Measurements from ENCODE around the gene CYP2E1. TPM values are rescaled to one million over a fixed set of nuclear protein-coding genes. Genes with fewer than 3 reads are reported as not detected.
"Not testable (repeated sequence)": the region's sequence is repeated elsewhere in the genome, so short reads cannot be mapped to it uniquely, and the experiment has no call there.

Gene CYP2E1
- under 1 TPM; 0.43 to 0.76 TPM for total RNA-seq

- Mint-ChIP-seq H3K36me3 (ENCODE audit: low read depth) (no peaks in the 10 kb centered on the region), H3K27me3 (peaks cover 72% of the 10 kb centered on the region), H3K4me1 (peaks cover 24% of the 10 kb centered on the region), H3K4me3 (no peak within 1 kb of the TSS), H3K27ac (no peak within 1 kb of the TSS), H3K9me3 (peaks cover 8% of the 10 kb centered on the region)
- no peak for DNase-seq
- ChIA-PET POLR2A (no interaction called here), CTCF (no interaction called here)
Measured at GRCh38 chr10:133526957-133527588, at the start of gene CYP2E1. Gene CYP2E1, plus strand, starts transcription at chr10:133527363. Its CDS starts 33 bp downstream, at chr10:133527396.

- ChIA-PET CTCF (no interaction called here), POLR2A (no interaction called here)
- no peak overlapping the region for H3K27ac Mint-ChIP-seq
- H3K27me3 Mint-ChIP-seq: peaks cover 40% of the 10 kb centered on the region
- peaks cover 18% of the 10 kb centered on the region for H3K9me3 Mint-ChIP-seq
- H3K4me1 Mint-ChIP-seq: peaks cover 6% of the 10 kb centered on the region
- peaks cover 17% of the 10 kb centered on the region for H3K36me3 Mint-ChIP-seq (ENCODE audit: low read depth)
- DNase-seq: no peak
- no peak overlapping the region for H3K4me3 Mint-ChIP-seq
Measured at GRCh38 chr10:133481086-133481643, 46.0 kb upstream of the CYP2E1 start.

- ChIA-PET CTCF (no interaction called here), POLR2A (no interaction called here)
- Mint-ChIP-seq H3K27me3 (peaks cover 40% of the 10 kb centered on the region), H3K4me3 (no peak overlapping the region), H3K9me3 (peaks cover 21% of the 10 kb centered on the region), H3K27ac (no peak overlapping the region), H3K36me3 (ENCODE audit: low read depth) (peaks cover 20% of the 10 kb centered on the region), H3K4me1 (peaks cover 1% of the 10 kb centered on the region)
- no peak for DNase-seq
Measured at GRCh38 chr10:133481657-133482056, 45.5 kb upstream of the CYP2E1 start.

- peaks cover 29% of the 10 kb centered on the region for H3K9me3 Mint-ChIP-seq
- H3K27me3 Mint-ChIP-seq: peaks cover 38% of the 10 kb centered on the region
- DNase-seq: no peak
- H3K4me3 Mint-ChIP-seq: no peak overlapping the region
- peaks cover 27% of the 10 kb centered on the region for H3K36me3 Mint-ChIP-seq (ENCODE audit: low read depth)
- POLR2A ChIA-PET: no interaction called here
- H3K4me1 Mint-ChIP-seq: no peaks in the 10 kb centered on the region
- CTCF ChIA-PET: no interaction called here
- no peak overlapping the region for H3K27ac Mint-ChIP-seq
Measured at GRCh38 chr10:133484818-133485217, 42.3 kb upstream of the CYP2E1 start.

DNA sequence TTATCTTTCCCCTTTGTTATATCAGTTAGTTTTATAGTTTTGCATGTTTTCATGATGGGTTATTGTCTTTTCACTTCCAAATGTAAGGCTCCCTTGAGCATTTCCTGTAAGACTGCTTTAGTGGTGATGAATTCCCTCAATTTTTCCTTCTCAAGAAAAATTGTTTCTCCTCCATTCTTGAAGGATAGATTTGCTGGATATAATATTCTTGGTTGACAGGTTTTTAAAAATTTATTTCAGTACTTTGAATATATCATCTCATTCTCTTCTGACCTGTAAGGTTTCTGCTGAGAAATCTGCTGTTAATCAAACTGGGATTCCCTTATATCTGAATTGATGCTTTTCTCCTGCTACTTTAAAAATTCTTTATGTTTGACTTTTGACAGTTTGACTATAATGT lies 40.1 kb upstream of the CYP2E1 start:
- no peak overlapping the region for H3K27ac Mint-ChIP-seq
- CTCF ChIA-PET: no interaction called here
- H3K36me3 Mint-ChIP-seq (ENCODE audit: low read depth): peaks cover 27% of the 10 kb centered on the region

DNA sequence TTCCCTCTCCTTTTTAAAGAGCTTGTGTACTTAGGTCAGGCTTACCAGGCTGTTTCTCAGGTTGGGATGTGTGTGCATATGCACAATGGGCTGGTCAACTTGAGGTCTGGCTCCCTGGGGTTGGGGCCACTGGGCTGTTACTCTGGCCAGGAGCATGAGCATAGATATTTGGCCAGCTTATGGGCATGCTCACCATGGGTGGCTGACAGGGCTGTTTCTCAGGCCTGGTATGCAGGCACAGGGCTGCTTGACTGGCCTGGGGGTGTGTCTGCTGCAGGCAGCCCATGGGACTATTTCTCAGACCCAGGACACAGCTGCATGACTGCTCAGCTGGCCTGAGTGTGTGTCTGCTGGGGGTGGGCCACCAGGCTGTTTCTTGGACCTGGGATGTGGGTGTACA lies 38.8 kb upstream of the CYP2E1 start:
- H3K27ac Mint-ChIP-seq: no peak overlapping the region
- ChIA-PET POLR2A (no interaction called here), CTCF (no interaction called here)
- H3K27me3 Mint-ChIP-seq: peaks cover 24% of the 10 kb centered on the region
- DNase-seq: no peak
- peaks cover 27% of the 10 kb centered on the region for H3K36me3 Mint-ChIP-seq (ENCODE audit: low read depth)
- H3K4me1 Mint-ChIP-seq: peaks cover 4% of the 10 kb centered on the region
- H3K4me3 Mint-ChIP-seq: no peak overlapping the region
- peaks cover 36% of the 10 kb centered on the region for H3K9me3 Mint-ChIP-seq

More for the DNA sequence above, 40.1 kb upstream of the CYP2E1 start:
- DNase-seq: no peak
- no peak overlapping the region for H3K4me3 Mint-ChIP-seq
- peaks cover 4% of the 10 kb centered on the region for H3K4me1 Mint-ChIP-seq
- H3K27me3 Mint-ChIP-seq: peaks cover 33% of the 10 kb centered on the region
- POLR2A ChIA-PET: no interaction called here
- peaks cover 36% of the 10 kb centered on the region for H3K9me3 Mint-ChIP-seq

DNA sequence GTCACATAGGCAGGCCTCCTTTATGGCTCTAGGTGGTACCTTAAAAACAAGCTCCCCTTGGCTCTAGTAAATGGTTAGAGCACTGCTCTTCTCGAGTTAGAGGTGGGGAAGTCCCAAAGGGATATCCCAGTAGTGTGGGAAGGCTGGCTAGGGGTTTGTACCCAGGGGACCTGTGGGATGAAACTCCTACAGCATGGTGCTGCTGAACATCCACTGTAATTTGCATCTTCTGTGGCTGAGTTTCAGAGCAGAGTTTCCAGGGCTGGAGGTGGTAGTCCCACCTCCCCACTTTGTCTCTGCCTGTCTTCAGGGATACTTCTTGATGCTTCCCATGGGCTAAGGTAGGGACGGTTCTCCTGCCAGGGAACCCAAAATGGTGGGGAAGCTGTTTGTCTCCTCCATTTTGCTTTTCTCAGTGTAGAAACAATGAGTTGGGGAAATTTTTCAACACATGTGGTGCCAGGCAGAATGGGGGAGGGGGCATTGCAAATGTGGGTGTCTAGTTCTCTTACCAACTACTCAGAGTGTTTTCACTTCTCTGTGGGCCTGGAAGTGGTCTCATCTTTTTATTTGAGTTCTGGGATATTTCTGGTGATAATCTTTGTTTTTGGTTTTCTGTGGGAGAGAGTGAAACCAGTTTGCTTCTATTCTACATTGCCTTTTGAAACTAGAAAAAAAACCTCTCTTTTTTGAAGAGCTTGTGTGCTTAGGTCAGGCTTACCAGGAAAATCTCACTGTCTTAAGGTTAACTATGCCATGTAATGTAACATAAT lies 37.2 kb upstream of the CYP2E1 start:
- ChIA-PET CTCF (interaction anchor here (3.2 kb wide), 1 partner anchor 51 kb away, joined by 18 read pairs; no protein-coding TSS in a partner anchor), POLR2A (no interaction called here)
- Mint-ChIP-seq H3K36me3 (ENCODE audit: low read depth) (peaks cover 22% of the 10 kb centered on the region), H3K4me3 (no peak overlapping the region), H3K9me3 (peaks cover 29% of the 10 kb centered on the region), H3K27me3 (peaks cover 19% of the 10 kb centered on the region), H3K27ac (no peak overlapping the region), H3K4me1 (peaks cover 4% of the 10 kb centered on the region)
- no peak for DNase-seq

DNA sequence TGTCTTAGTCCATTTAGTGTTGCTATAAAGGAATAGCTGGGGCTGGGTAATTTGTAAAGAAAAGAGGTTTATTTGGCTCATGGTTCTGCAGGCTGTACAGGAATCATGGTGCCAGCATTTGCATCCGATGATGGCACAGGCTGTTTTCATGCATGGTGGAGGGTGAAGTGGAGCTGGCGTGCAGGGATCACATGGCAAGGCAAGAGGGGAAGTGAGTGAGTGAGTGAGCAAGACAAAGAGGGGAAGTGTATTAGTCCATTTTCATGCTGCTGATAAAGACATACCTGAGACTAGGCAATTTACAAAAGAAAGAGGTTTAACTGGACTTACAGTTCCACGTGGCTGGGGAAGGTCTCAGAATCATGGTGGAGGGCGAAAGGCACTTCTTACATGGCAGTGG lies 33.6 kb upstream of the CYP2E1 start:
- POLR2A ChIA-PET, H3K4me3 Mint-ChIP-seq: not testable (repeated sequence)

DNA sequence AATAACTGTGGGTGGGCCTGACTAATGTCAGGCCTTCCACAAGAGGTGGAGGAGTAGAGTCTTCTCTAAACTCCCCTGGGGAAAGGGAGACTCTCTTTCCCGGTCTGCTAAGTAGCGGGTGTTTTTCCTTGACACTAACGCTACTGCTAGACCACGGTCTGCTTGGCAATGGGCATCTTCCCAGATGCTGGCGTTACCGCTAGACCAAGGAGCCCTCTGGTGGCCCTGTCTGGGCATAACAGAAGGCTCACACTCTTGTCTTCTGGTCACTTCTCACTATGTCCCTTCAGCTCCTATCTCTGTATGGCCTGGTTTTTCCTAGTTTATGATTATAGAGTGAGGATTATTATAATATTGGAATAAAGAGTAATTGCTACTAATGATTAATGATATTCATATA lies 29.8 kb upstream of the CYP2E1 start:
- H3K27me3 Mint-ChIP-seq: peaks cover 16% of the 10 kb centered on the region
- H3K27ac Mint-ChIP-seq; H3K9me3 Mint-ChIP-seq; DNase-seq; H3K36me3 Mint-ChIP-seq (ENCODE audit: low read depth); H3K4me1 Mint-ChIP-seq; H3K4me3 Mint-ChIP-seq: not testable (repeated sequence)
- POLR2A ChIA-PET: interaction anchor here (1.4 kb wide), 1 partner anchor 59 kb away, joined by 5 read pairs; no protein-coding TSS in a partner anchor
- CTCF ChIA-PET: interaction anchor here (1.4 to 3.2 kb wide), 2 partner anchors 59 to 168 kb away, joined by 5 to 35 read pairs; no protein-coding TSS in a partner anchor

More for the DNA sequence above, 33.6 kb upstream of the CYP2E1 start:
- H3K36me3 Mint-ChIP-seq (ENCODE audit: low read depth); H3K4me1 Mint-ChIP-seq; H3K27ac Mint-ChIP-seq; H3K9me3 Mint-ChIP-seq; DNase-seq: not testable (repeated sequence)
- CTCF ChIA-PET: interaction anchor here (3.2 kb wide), 1 partner anchor 55 kb away, joined by 18 read pairs; no protein-coding TSS in a partner anchor
- peaks cover 13% of the 10 kb centered on the region for H3K27me3 Mint-ChIP-seq

DNA sequence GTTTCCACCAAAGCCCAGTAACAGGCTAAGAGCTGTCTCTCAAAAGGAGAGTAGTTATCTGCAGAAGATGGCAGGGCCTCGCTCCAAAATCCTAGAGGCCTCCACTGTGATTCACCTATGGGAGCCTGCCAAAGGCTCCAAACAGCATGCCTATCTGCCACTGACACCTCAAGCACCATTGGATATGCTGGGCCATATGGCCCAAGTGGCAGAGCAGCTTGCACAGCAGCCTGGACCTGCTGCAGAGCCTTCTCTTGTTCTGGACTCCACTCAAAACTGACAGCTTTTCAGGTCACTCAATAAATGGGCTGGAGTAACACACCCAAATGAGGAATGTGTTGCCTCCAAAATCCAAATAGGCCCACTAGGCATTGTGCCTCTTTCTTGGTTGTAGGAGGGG lies 28.0 kb upstream of the CYP2E1 start:
- H3K4me3 Mint-ChIP-seq; H3K27ac Mint-ChIP-seq; CTCF ChIA-PET; H3K4me1 Mint-ChIP-seq; POLR2A ChIA-PET; DNase-seq; H3K9me3 Mint-ChIP-seq; H3K36me3 Mint-ChIP-seq (ENCODE audit: low read depth): not testable (repeated sequence)
- peaks cover 12% of the 10 kb centered on the region for H3K27me3 Mint-ChIP-seq

DNA sequence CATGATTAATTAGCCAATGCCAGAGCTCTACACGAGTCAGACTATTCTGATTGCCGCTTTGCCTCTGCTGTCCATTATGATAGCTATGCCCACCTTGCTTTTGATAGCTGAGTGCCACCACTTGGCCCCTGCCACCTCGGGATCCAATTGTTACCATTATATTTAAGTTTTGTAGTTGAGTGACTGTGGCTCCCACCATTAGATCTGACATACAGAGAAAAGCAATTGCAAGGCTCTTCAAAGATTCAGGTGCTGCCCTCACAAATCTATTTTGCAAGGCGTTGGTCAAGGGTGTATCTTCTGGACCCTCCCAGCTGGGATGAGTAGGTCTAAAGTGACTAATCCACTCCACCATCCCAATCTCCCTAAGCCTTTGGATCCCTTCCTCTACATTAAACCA lies 26.3 kb upstream of the CYP2E1 start:
- H3K36me3 Mint-ChIP-seq (ENCODE audit: low read depth); DNase-seq; CTCF ChIA-PET; H3K4me1 Mint-ChIP-seq; H3K27ac Mint-ChIP-seq; H3K9me3 Mint-ChIP-seq; H3K27me3 Mint-ChIP-seq; POLR2A ChIA-PET; H3K4me3 Mint-ChIP-seq: not testable (repeated sequence)

- ChIA-PET POLR2A (no interaction called here), CTCF (interaction anchor here (1.9 to 2.8 kb wide), 2 partner anchors 10 to 71 kb away, joined by 9 to 15 read pairs; no protein-coding TSS in a partner anchor)
- no peak for DNase-seq
- Mint-ChIP-seq H3K9me3 (peaks cover 2% of the 10 kb centered on the region), H3K4me1 (no peaks in the 10 kb centered on the region), H3K27ac (no peak overlapping the region), H3K4me3 (no peak overlapping the region), H3K36me3 (ENCODE audit: low read depth) (no peaks in the 10 kb centered on the region), H3K27me3 (peaks cover 49% of the 10 kb centered on the region)
Measured at GRCh38 chr10:133509700-133510099, 17.5 kb upstream of the CYP2E1 start.

DNA sequence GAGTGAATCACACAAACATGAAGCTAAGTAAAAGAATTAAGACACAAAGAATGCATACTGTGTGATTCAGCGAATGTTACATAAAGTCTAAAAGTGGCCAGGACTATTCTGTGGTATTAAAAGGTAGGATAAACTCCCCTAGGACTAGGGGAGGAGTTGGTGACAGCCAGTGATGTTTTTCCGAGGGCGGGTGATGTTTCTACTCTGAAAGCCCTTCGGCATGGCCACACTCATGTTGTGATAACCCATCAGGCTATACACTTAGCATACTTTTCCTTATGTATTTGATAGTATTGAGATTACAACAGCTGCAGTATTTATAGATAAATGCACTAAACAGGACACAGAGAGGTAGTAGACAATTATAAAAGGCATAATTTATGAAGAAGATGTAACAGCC lies 15.8 kb upstream of the CYP2E1 start:
- POLR2A ChIA-PET: no interaction called here
- no peaks in the 10 kb centered on the region for H3K4me1 Mint-ChIP-seq
- CTCF ChIA-PET: interaction anchor here (1.0 kb wide), 1 partner anchor 73 kb away, joined by 3 read pairs; no protein-coding TSS in a partner anchor
- H3K27ac Mint-ChIP-seq: no peak overlapping the region
- H3K4me3 Mint-ChIP-seq: no peak overlapping the region
- H3K27me3 Mint-ChIP-seq: peaks cover 52% of the 10 kb centered on the region
- H3K36me3 Mint-ChIP-seq (ENCODE audit: low read depth): no peaks in the 10 kb centered on the region
- DNase-seq: no peak
- H3K9me3 Mint-ChIP-seq: peaks cover 2% of the 10 kb centered on the region
